Measurements from ENCODE around the gene CFAP99. TPM values are rescaled to one million over a fixed set of nuclear protein-coding genes. Genes with fewer than 3 reads are reported as not detected.

Gene CFAP99
- total and polyA plus RNA-seq, 9 of the 15 experiments (the other 6 are each of a cell fraction or from before 2014, with no cell fraction given): 0.07 to 0.18 (median 0.09) TPM; not detected in 6

DNA sequence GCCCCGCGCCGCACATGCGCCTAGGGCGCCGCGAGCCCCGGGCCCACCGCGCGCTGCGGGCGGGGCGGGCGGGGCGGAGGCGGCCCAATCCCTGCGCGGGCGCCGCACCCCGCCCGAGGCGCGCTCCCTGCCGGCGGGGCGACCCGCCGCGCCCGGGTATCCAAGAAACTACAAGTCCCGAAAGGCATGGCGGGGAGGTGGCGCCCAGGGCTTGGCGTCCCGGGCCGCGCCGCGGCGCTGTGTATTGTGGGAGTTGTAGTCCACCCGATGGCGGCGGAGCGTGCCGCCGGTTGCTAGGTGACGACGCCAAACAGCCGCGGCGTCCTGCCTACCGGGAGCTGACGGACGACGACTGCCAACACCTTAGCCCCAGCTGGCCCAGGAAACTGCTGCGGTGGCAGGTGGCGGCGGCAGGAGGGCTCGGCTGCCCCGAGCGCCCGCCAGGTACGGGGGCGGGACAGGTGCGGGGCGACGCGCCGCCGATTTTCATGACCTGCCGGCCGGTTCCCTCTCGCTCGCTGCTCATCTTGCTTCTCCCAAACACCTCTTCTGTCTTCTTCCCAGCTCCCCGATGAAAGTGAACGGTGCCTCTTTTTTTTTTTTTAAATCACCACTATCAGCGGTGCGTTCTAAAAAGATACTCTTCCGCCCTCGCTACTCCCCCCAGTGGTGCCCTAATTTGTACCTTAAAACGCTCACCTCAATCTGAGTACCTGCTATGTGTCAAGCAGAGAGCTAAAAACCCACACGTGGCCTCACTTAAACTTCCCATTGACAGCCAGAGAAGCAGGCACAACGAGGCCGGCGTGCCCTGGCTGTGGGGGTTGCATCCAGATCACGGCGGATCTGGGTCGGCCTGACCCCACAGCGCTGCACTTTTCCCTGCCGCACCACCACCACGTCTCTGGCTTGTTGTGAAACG is at the start of gene CFAP99 (continued):
- TF ChIP-seq, protein P1, sequence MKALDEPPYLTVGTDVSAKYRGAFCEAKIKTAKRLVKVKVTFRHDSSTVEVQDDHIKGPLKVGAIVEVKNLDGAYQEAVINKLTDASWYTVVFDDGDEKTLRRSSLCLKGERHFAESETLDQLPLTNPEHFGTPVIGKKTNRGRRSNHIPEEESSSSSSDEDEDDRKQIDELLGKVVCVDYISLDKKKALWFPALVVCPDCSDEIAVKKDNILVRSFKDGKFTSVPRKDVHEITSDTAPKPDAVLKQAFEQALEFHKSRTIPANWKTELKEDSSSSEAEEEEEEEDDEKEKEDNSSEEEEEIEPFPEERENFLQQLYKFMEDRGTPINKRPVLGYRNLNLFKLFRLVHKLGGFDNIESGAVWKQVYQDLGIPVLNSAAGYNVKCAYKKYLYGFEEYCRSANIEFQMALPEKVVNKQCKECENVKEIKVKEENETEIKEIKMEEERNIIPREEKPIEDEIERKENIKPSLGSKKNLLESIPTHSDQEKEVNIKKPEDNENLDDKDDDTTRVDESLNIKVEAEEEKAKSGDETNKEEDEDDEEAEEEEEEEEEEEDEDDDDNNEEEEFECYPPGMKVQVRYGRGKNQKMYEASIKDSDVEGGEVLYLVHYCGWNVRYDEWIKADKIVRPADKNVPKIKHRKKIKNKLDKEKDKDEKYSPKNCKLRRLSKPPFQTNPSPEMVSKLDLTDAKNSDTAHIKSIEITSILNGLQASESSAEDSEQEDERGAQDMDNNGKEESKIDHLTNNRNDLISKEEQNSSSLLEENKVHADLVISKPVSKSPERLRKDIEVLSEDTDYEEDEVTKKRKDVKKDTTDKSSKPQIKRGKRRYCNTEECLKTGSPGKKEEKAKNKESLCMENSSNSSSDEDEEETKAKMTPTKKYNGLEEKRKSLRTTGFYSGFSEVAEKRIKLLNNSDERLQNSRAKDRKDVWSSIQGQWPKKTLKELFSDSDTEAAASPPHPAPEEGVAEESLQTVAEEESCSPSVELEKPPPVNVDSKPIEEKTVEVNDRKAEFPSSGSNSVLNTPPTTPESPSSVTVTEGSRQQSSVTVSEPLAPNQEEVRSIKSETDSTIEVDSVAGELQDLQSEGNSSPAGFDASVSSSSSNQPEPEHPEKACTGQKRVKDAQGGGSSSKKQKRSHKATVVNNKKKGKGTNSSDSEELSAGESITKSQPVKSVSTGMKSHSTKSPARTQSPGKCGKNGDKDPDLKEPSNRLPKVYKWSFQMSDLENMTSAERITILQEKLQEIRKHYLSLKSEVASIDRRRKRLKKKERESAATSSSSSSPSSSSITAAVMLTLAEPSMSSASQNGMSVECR (CRISPR knock-in tag; IDR thresholded peaks at IDR 0.05): peak; percentile 97
- TF ChIP-seq GATAD2B (IDR thresholded peaks at IDR 0.05; ENCODE audit: borderline replicate concordance): 0 out of 2 replicates have a peak, but pooled peaks have one; percentile 8
- peak; percentile 94 for TF ChIP-seq RFX1 (IDR thresholded peaks at IDR 0.05)
- peak; percentile 82 to 94; a peak in 2 of 4 replicates for TF ChIP-seq SIN3A (IDR thresholded peaks at IDR 0.05; ENCODE audit: borderline replicate concordance in 2 of 2, control insufficient read depth in 1 of 2, low read depth in 2 of 2, low read length in 2 of 2)
- TF ChIP-seq NR2C1 (IDR thresholded peaks at IDR 0.05): no peak
- TF ChIP-seq NR2C1 (tag; IDR thresholded peaks at IDR 0.05): peak; percentile 88
- peak; percentile 63; the same call in 1 of the 2 replicates for TF ChIP-seq KAT7 (CRISPR knock-in tag; IDR thresholded peaks at IDR 0.05; ENCODE audit: borderline replicate concordance)
- TF ChIP-seq RFX7 (CRISPR knock-in tag; IDR thresholded peaks at IDR 0.05): no peak
- peak; percentile 85 to 91 for TF ChIP-seq MAZ (CRISPR knock-in tag; conservative IDR thresholded peaks at IDR 0.05 in 1 of 2, IDR thresholded peaks at IDR 0.05 in 1 of 2)
- TF ChIP-seq GABPB1 (CRISPR knock-in tag; IDR thresholded peaks at IDR 0.05): peak; percentile 80
- TF ChIP-seq, protein P2, sequence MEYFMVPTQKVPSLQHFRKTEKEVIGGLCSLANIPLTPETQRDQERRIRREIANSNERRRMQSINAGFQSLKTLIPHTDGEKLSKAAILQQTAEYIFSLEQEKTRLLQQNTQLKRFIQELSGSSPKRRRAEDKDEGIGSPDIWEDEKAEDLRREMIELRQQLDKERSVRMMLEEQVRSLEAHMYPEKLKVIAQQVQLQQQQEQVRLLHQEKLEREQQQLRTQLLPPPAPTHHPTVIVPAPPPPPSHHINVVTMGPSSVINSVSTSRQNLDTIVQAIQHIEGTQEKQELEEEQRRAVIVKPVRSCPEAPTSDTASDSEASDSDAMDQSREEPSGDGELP (CRISPR knock-in tag; IDR thresholded peaks at IDR 0.05; ENCODE audit: borderline replicate concordance): peak; percentile 92
- TF ChIP-seq, protein P3, sequence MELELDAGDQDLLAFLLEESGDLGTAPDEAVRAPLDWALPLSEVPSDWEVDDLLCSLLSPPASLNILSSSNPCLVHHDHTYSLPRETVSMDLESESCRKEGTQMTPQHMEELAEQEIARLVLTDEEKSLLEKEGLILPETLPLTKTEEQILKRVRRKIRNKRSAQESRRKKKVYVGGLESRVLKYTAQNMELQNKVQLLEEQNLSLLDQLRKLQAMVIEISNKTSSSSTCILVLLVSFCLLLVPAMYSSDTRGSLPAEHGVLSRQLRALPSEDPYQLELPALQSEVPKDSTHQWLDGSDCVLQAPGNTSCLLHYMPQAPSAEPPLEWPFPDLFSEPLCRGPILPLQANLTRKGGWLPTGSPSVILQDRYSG (tag; conservative IDR thresholded peaks at IDR 0.05; ENCODE audit: low read depth): 0 out of 2 replicates have a peak, but pooled peaks have one; percentile 38
- TF ChIP-seq RB1 (IDR thresholded peaks at IDR 0.05; ENCODE audit: low read depth): peak; percentile 52
- TF ChIP-seq, protein P4, sequence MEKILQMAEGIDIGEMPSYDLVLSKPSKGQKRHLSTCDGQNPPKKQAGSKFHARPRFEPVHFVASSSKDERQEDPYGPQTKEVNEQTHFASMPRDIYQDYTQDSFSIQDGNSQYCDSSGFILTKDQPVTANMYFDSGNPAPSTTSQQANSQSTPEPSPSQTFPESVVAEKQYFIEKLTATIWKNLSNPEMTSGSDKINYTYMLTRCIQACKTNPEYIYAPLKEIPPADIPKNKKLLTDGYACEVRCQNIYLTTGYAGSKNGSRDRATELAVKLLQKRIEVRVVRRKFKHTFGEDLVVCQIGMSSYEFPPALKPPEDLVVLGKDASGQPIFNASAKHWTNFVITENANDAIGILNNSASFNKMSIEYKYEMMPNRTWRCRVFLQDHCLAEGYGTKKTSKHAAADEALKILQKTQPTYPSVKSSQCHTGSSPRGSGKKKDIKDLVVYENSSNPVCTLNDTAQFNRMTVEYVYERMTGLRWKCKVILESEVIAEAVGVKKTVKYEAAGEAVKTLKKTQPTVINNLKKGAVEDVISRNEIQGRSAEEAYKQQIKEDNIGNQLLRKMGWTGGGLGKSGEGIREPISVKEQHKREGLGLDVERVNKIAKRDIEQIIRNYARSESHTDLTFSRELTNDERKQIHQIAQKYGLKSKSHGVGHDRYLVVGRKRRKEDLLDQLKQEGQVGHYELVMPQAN (IDR thresholded peaks at IDR 0.05; ENCODE audit: borderline replicate concordance): peak; percentile 90
- TF ChIP-seq HMGN3 (IDR thresholded peaks at IDR 0.05; ENCODE audit: borderline replicate concordance, extremely low read depth, insufficient read length, low read depth, low read length): peak; percentile 62
- peak; percentile 51 for TF ChIP-seq ZEB2 (IDR thresholded peaks at IDR 0.05)
- peak; percentile 46; the same call in 1 of the 2 replicates for TF ChIP-seq NR2C2 (CRISPR knock-in tag; IDR thresholded peaks at IDR 0.05)
- TF ChIP-seq NR2C2 (tag; IDR thresholded peaks at IDR 0.05): peak; percentile 89

All from K562 (cell line).